GM12872 (cell line): ENCODE results near the gene MIX23.

Experiments used
- CTCF ChIP-seq: IDR thresholded peaks from 3 replicates; pipeline ENCODE4 v1.5.1; 2011; ENCODE audit warnings: low read depth, mild to moderate bottlenecking, low read length, moderate library complexity; ENCODE audit not compliant: insufficient read depth

Gene MIX23

DNA sequence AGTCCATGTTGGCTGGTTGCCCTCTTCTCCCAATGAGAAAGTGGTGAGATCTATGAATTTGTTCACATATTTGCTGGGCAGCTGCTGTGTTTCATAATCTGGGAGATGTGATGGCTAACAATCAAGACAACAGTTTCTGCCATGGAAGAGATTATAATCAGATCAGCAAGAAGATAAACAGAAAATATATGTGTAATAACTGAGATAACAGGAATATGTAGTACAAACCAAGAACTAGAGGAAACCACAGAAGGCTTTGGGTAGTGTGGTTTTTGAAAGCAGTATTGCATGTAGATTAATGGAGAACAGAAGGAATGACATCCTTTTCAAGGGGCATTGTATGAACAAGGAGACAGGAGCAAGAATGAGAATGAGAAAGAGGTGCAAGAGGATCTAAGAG lies 70.2 kb downstream of the MIX23 start:
- TF ChIP-seq CTCF: no peak

DNA sequence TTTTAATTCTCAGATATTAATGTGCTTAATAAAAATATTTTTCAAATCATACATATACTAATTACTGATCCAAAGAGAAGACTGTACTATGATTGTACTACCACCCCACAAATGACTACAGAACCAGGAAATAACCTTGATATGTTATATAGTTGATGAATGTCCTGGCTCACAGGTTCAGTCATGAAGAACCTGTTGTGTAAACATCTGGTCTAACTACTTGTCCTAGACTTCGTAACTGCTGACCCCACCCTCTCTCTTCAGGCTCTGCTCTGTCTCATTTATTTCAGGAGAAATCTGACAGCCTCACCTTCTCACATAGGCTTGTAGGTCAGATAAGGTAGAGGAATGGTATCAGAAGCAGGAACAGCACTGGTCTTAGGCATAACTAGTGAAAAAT lies 72.7 kb downstream of the MIX23 start:
- TF ChIP-seq CTCF: no peak
